HCT116 (cell line): Measurements from ENCODE around the gene CACNA1A. TPM values are rescaled to one million over a fixed set of nuclear protein-coding genes. Genes with fewer than 3 reads are reported as not detected.

Experiments
- ATAC-seq: fragments of 200-7000 bp; cut with Tn5 transposase; 2 replicates; pipeline ENCODE4 v1.9.1; 2020; ENCODE audit warnings: mild to moderate bottlenecking, moderate library complexity
- BruUV-seq: library from RNA; stranded (reverse); fragments of 400-500 nt; replicated peaks from 2 replicates; lab custom pipeline; 2021; lab: Mats Ljungman, UMichigan
- CTCF ChIA-PET: fragments of 300-600 bp; sonication (Branson Sonifier 250); formaldehyde crosslinking; loops from one replicate; lab custom pipeline; 2021; ENCODE audit warnings: antibody characterized with exemption; lab: Charles Lee
- POLR2A ChIA-PET: fragments of 300-600, 350-600 bp; sonication (Branson Sonifier 250); formaldehyde crosslinking; loops from one replicate; lab custom pipeline; 2021; ENCODE audit warnings: antibody characterized with exemption; lab: Charles Lee
- RAD21 ChIA-PET, 2 experiments: fragments of 300-600 bp; sonication (Branson Sonifier 250); formaldehyde crosslinking; loops; one replicate each; lab custom pipeline; 2023; ENCODE audit warnings: low total read pairs in 2 of 2; ENCODE audit not compliant: uncharacterized antibody in 2 of 2, unreplicated experiment in 2 of 2, low non-redundant PET in 1 of 2; lab: Charles Lee
- DNase-seq: peaks from one replicate; pipeline ENCODE4 v3.0.0-alpha.2; 2010; ENCODE audit warnings: low read depth, low spot score
- H2AFZ ChIP-seq: fragments of 200-600 bp; shearing (Covaris generic), sonication (generic); 2 replicates; pipeline ENCODE4 v1.6.1; 2017; ENCODE audit warnings: low read depth, mixed run types, mixed read lengths, antibody characterized with exemption, low read length; ENCODE audit not compliant: poor library complexity, severe bottlenecking
- H3K27ac ChIP-seq: 2 replicates; pipeline ENCODE4 v1.5.1; 2012; ENCODE audit warnings: low read depth, low read length
- H3K27me3 ChIP-seq: fragments of 200-600 bp; sonication (generic); 2 replicates; pipeline ENCODE4 v1.6.1; 2016; ENCODE audit warnings: mixed run types, low read length, mixed read lengths; ENCODE audit not compliant: insufficient read depth
- H3K36me3 ChIP-seq, 2 experiments: fragments of 200-500 bp in 1 of 2; fragments of 200-600 bp in 1 of 2; sonication (Bioruptor generic) in 1 of 2; sonication (generic) in 1 of 2; 2 replicates each; pipeline versions ENCODE4 v1.5.1 to v1.6.1; 2014 to 2016; ENCODE audit warnings: low read length in 2 of 2, inconsistent platforms in 1 of 2, mixed read lengths in 1 of 2, mixed run types in 1 of 2; ENCODE audit not compliant: insufficient read depth in 2 of 2, control insufficient read depth in 1 of 2
- H3K4me1 ChIP-seq, 2 experiments: fragments of 200-600 bp in 1 of 2; sonication (generic) in 1 of 2; 2 replicates each; pipeline versions ENCODE4 v1.5.1 to v1.6.1; 2012 to 2017; ENCODE audit warnings: low read length in 2 of 2, inconsistent platforms in 1 of 2, mild to moderate bottlenecking in 1 of 2, mixed read lengths in 1 of 2, mixed run types in 1 of 2, moderate library complexity in 1 of 2; ENCODE audit not compliant: insufficient read depth in 2 of 2, control insufficient read depth in 1 of 2
- H3K4me2 ChIP-seq: fragments of 200-600 bp; sonication (generic); 2 replicates; pipeline ENCODE4 v1.6.1; 2017; ENCODE audit warnings: mixed run types, low read length, mixed read lengths
- H3K4me3 ChIP-seq, 2 experiments: fragments of 200-600 bp in 1 of 2; sonication (generic) in 1 of 2; replicated peaks in 1 of 2; 2 replicates each; pipeline ENCODE4 v1.5.1; 2011 to 2016; ENCODE audit warnings: low read length in 2 of 2, control low read depth in 1 of 2, low read depth in 1 of 2, mild to moderate bottlenecking in 1 of 2, mixed read lengths in 1 of 2, mixed run types in 1 of 2
- H3K79me2 ChIP-seq: fragments of 200-600 bp; sonication (generic); 2 replicates; pipeline ENCODE4 v1.6.1; 2017; ENCODE audit warnings: mild to moderate bottlenecking, mixed run types, low read length, moderate library complexity, mixed read lengths; ENCODE audit not compliant: insufficient read depth
- H3K9ac ChIP-seq: fragments of 200-600 bp; sonication (generic); 2 replicates; pipeline ENCODE4 v1.6.1; 2016; ENCODE audit warnings: low read length, mixed read lengths
- H3K9me2 ChIP-seq: fragments of 200-600 bp; sonication (generic), shearing (Covaris generic); 2 replicates; pipeline ENCODE4 v1.6.1; 2017; ENCODE audit warnings: mixed run types, mild to moderate bottlenecking, moderate library complexity; ENCODE audit not compliant: insufficient read depth
- H3K9me3 ChIP-seq, 2 experiments: fragments of 200-500 bp in 1 of 2; fragments of 200-600 bp in 1 of 2; sonication (Bioruptor generic) in 1 of 2; sonication (generic) in 1 of 2; 2 replicates each; pipeline ENCODE4 v1.6.1; 2014 to 2017; ENCODE audit warnings: low read length in 2 of 2, mixed read lengths in 2 of 2, inconsistent platforms in 1 of 2, low read depth in 1 of 2, mild to moderate bottlenecking in 1 of 2, mixed run types in 1 of 2, moderate library complexity in 1 of 2; ENCODE audit not compliant: control insufficient read depth in 1 of 2, insufficient read depth in 1 of 2
- H4K20me1 ChIP-seq: fragments of 200-600 bp; sonication (generic), shearing (Covaris generic); 2 replicates; pipeline ENCODE4 v1.6.1; 2017; ENCODE audit warnings: mixed run types, mild to moderate bottlenecking, moderate library complexity; ENCODE audit not compliant: insufficient read depth
- CBX3 ChIP-seq: IDR thresholded peaks from 2 replicates; pipeline ENCODE4 v1.6.1; 2012; ENCODE audit warnings: low read depth
- CEBPB ChIP-seq: IDR thresholded peaks from 2 replicates; pipeline ENCODE4 v1.6.1; 2012; ENCODE audit warnings: low read depth
- EGR1 ChIP-seq: IDR thresholded peaks from 2 replicates; pipeline ENCODE4 v1.6.1; 2012; ENCODE audit warnings: low read depth
- ELF1 ChIP-seq: IDR thresholded peaks from 2 replicates; pipeline ENCODE4 v1.6.1; 2012; ENCODE audit warnings: low read depth, borderline replicate concordance
- EZH2phosphoT487 ChIP-seq: fragments of 200-600 bp; IDR thresholded peaks from 2 replicates; pipeline ENCODE4 v1.6.1; 2018; ENCODE audit warnings: antibody characterized with exemption, borderline replicate concordance
- JUND ChIP-seq: IDR thresholded peaks from 2 replicates; pipeline ENCODE4 v1.6.1; 2012
- POLR2A ChIP-seq: IDR thresholded peaks from 2 replicates; pipeline ENCODE4 v1.7.0; 2011; ENCODE audit warnings: borderline replicate concordance; ENCODE audit not compliant: insufficient read depth, insufficient read length; ENCODE audit errors: extremely low read depth
- RAD21 ChIP-seq: IDR thresholded peaks from 2 replicates; pipeline ENCODE4 v1.6.1; 2012; ENCODE audit warnings: low read depth, mild to moderate bottlenecking
- REST ChIP-seq: IDR thresholded peaks from 2 replicates; pipeline ENCODE4 v1.6.1; 2012; ENCODE audit warnings: low read depth
- SIN3A ChIP-seq: IDR thresholded peaks from 2 replicates; pipeline ENCODE4 v1.6.1; 2012; ENCODE audit warnings: low read depth
- SRF ChIP-seq: IDR thresholded peaks from 2 replicates; pipeline ENCODE4 v1.6.1; 2012; ENCODE audit warnings: low read depth
- TCF7L2 ChIP-seq: IDR thresholded peaks from 2 replicates; pipeline ENCODE4 v1.7.0; 2011; ENCODE audit warnings: borderline replicate concordance, inconsistent platforms; ENCODE audit not compliant: insufficient read depth, insufficient read length; ENCODE audit errors: extremely low read depth
- YY1 ChIP-seq: IDR thresholded peaks from 2 replicates; pipeline ENCODE4 v1.6.1; 2011; ENCODE audit warnings: low read length, low read depth, moderate library complexity, mild to moderate bottlenecking; ENCODE audit not compliant: insufficient replicate concordance; ENCODE audit errors: extremely low read depth
- ZFX ChIP-seq: fragments of 450-650 bp; IDR thresholded peaks from 2 replicates; pipeline ENCODE4 v1.6.1; 2017
- ZNF274 ChIP-seq: fragments of 200-500 bp; sonication (Bioruptor generic); IDR thresholded peaks from 2 replicates; pipeline ENCODE4 v1.6.1; 2014; ENCODE audit warnings: mild to moderate bottlenecking, low read depth, low read length, inconsistent platforms
- intact Hi-C: fragments of 100-400 bp; cut with micrococcal nuclease; formaldehyde crosslinking; loops from 2 replicates; pipeline ENCODE4 v1.10.0; 2022
- total RNA-seq: library from RNA; stranded (reverse); gene quantifications from one replicate; pipeline ENCODE4 v1.2.1, GENCODE V29; 2021; ENCODE audit not compliant: unreplicated experiment
- TF ChIP-seq, protein P1 (sequence below): IDR thresholded peaks from 2 replicates; pipeline ENCODE4 v1.6.1; 2012
- TF ChIP-seq, protein P2 (sequence below), 3 experiments: fragments of 200-600 bp in 1 of 3; sonication (generic) in 1 of 3; IDR thresholded peaks in 2 of 3; conservative IDR thresholded peaks in 1 of 3; 2 replicates each; pipeline ENCODE4 v1.5.1; 2012 to 2017; ENCODE audit warnings: low read depth in 2 of 3, low read length in 2 of 3, antibody characterized with exemption in 1 of 3, borderline replicate concordance in 1 of 3, control low read depth in 1 of 3, mild to moderate bottlenecking in 1 of 3, mixed read lengths in 1 of 3, mixed run types in 1 of 3, moderate library complexity in 1 of 3; ENCODE audit not compliant: insufficient read depth in 1 of 3
- TF ChIP-seq, protein P3 (sequence below): IDR thresholded peaks from 2 replicates; pipeline ENCODE4 v1.6.1; 2012

Gene CACNA1A
- total RNA-seq, 1 experiment from 2014 or later: 7.5 TPM

DNA sequence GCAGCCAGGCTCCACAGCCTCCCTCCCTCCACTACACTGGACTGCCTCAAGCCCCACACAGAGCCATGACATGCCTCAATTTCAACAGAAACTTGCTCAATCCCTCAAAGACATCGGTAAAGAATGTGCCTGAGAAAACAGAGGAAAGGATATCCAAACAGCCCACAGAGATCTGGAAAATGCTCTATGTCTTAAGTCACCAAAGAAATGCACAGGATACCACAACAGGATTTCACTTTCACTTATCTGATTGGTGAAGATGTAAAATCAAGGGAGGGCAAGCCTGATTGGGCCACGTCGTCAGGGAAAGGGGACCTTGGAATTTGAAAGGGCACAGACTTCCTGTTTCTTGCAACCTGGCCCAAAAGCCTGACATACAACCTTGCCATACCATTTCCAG, 14.2 kb downstream of the CACNA1A start:
- ChIA-PET POLR2A (no interaction called here), CTCF (no interaction called here)
- no peaks in the 10 kb centered on the region for H3K9me3 ChIP-seq

More for the DNA sequence above, 14.2 kb downstream of the CACNA1A start:
- H3K79me2 ChIP-seq: no peaks in the 10 kb centered on the region
- no peaks in the 10 kb centered on the region for H3K4me1 ChIP-seq
- no peak for ATAC-seq
- no peak overlapping the region for H2AFZ ChIP-seq
- TF ChIP-seq, protein P1, sequence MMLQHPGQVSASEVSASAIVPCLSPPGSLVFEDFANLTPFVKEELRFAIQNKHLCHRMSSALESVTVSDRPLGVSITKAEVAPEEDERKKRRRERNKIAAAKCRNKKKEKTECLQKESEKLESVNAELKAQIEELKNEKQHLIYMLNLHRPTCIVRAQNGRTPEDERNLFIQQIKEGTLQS: no peak
- TF ChIP-seq JUND: no peak
- no peak for TF ChIP-seq ZNF274
- no peak for TF ChIP-seq REST
- no peak for TF ChIP-seq CEBPB
- no peak for TF ChIP-seq ZFX
- no peak for TF ChIP-seq CBX3
- no peak for TF ChIP-seq SIN3A
- no peak for TF ChIP-seq RAD21
- TF ChIP-seq, protein P2, sequence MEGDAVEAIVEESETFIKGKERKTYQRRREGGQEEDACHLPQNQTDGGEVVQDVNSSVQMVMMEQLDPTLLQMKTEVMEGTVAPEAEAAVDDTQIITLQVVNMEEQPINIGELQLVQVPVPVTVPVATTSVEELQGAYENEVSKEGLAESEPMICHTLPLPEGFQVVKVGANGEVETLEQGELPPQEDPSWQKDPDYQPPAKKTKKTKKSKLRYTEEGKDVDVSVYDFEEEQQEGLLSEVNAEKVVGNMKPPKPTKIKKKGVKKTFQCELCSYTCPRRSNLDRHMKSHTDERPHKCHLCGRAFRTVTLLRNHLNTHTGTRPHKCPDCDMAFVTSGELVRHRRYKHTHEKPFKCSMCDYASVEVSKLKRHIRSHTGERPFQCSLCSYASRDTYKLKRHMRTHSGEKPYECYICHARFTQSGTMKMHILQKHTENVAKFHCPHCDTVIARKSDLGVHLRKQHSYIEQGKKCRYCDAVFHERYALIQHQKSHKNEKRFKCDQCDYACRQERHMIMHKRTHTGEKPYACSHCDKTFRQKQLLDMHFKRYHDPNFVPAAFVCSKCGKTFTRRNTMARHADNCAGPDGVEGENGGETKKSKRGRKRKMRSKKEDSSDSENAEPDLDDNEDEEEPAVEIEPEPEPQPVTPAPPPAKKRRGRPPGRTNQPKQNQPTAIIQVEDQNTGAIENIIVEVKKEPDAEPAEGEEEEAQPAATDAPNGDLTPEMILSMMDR (IDR thresholded peaks at IDR 0.05 in 2 of 3, conservative IDR thresholded peaks at IDR 0.05 in 1 of 3; ENCODE audit: borderline replicate concordance in 1 of 3, insufficient read depth in 1 of 3, low read depth in 2 of 3, low read length in 2 of 3): no peak
- TF ChIP-seq YY1: no peak
- TF ChIP-seq, protein P3, sequence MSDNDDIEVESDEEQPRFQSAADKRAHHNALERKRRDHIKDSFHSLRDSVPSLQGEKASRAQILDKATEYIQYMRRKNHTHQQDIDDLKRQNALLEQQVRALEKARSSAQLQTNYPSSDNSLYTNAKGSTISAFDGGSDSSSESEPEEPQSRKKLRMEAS: no peak
- no peak for TF ChIP-seq ELF1
- no peak for TF ChIP-seq SRF
- no peak for TF ChIP-seq EZH2phosphoT487
- no peak for TF ChIP-seq TCF7L2
- no peak for TF ChIP-seq POLR2A
- TF ChIP-seq EGR1: no peak
- no peaks in the 10 kb centered on the region for H3K36me3 ChIP-seq
- DNase-seq: no peak
- intact Hi-C loops: no loop called here
- BruUV-seq: no TSS peak
- no peaks in the 10 kb centered on the region for H3K9me2 ChIP-seq
- H3K4me2 ChIP-seq: no peak overlapping the region
- H3K4me3 ChIP-seq: no peak overlapping the region
- no peak overlapping the region for H3K9ac ChIP-seq
- no peaks in the 10 kb centered on the region for H4K20me1 ChIP-seq
- peaks cover 51% of the 10 kb centered on the region for H3K27me3 ChIP-seq
- H3K27ac ChIP-seq: no peak overlapping the region
- RAD21 ChIA-PET: no interaction called here
